ENCODE data around the gene UGT1A6.

DNA sequence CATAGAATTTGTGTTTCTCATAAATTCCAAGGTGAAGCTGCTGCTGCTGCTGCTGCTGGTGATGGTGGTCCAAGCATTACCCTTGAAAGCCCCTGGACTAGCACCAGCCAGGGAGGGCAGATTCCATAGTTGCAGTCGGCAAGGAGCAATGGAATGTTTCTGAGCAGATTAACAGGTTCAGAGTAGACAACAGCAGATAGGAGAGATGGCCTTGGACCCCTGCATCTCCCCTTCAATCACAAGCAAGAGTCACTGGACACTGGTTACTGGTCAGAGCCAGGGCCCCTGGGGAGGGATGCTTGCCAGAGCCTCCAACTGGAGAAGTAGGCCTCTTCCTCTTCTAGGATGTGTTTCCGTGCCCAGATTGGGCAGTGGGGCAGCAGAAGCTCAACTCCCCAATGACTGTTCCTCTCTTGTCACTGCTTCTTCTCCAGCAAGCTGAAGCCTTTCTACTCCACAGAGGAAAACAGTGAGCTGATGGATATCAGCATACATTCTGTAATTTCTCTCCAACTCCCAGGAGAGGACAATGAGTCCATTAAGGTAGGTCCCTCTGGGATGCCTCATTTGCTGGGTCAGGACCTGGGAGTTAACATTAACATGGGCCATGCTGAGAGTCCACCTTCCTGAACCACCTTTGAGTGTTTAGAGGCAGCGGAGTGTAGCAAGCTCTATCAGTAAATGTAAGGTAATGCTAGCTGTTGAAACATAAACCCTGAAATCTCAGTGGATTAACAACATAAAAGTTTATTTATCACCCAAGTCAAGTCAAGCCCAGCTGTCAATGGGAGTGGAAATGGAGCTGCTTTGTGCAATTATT, 120.8 kb downstream of the UGT1A6 start:
- TF ChIP-seq, protein P1, sequence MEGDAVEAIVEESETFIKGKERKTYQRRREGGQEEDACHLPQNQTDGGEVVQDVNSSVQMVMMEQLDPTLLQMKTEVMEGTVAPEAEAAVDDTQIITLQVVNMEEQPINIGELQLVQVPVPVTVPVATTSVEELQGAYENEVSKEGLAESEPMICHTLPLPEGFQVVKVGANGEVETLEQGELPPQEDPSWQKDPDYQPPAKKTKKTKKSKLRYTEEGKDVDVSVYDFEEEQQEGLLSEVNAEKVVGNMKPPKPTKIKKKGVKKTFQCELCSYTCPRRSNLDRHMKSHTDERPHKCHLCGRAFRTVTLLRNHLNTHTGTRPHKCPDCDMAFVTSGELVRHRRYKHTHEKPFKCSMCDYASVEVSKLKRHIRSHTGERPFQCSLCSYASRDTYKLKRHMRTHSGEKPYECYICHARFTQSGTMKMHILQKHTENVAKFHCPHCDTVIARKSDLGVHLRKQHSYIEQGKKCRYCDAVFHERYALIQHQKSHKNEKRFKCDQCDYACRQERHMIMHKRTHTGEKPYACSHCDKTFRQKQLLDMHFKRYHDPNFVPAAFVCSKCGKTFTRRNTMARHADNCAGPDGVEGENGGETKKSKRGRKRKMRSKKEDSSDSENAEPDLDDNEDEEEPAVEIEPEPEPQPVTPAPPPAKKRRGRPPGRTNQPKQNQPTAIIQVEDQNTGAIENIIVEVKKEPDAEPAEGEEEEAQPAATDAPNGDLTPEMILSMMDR (conservative IDR thresholded peaks at IDR 0.05; ENCODE audit: low read depth, low read length), result no peak
- no peak for TF ChIP-seq EZH2 (IDR thresholded peaks at IDR 0.05; ENCODE audit: borderline replicate concordance, low read depth, low read length, poor library complexity, severe bottlenecking)

All from A673 (cell line).